Measurements from ENCODE around the gene BBOX1.
"Not testable (repeated sequence)": the region's sequence is repeated elsewhere in the genome, so short reads cannot be mapped to it uniquely, and the experiment has no call there.

GRCh38 chr11:27090357-27090948 is 49.8 kb downstream of the BBOX1 start:
- not testable (repeated sequence) for TF ChIP-seq CTCF (IDR thresholded peaks at IDR 0.05; ENCODE audit: insufficient read depth, low read length, poor library complexity, severe bottlenecking); EZH2phosphoT487 (conservative IDR thresholded peaks at IDR 0.05; ENCODE audit: low read length)

Data from SU-DHL-6 (cell line).